Activated CD4-positive, alpha-beta T cell treated with anti-CD3 and anti-CD28 coated beads, Interleukin-10, Interleukin-2, amounts not matched to agents 100 ng/mL and 50 ng/mL, durations not matched to agents 16 hours and 8 hours (primary cell): ENCODE measurements around the gene ZPBP2.
"Not testable (repeated sequence)": the region's sequence is repeated elsewhere in the genome, so short reads cannot be mapped to it uniquely, and the experiment has no call there.

Experiments
- DNase-seq: peaks from one replicate; pipeline ENCODE4 v3.0.0-alpha.2; 2020

ZPBP2 gene

GRCh38 chr17:39855911-39856649 is 11.9 kb upstream of the ZPBP2 start:
- DNase-seq, result not testable (repeated sequence)

GRCh38 chr17:39861235-39861634 is 6.8 kb upstream of the ZPBP2 start:
- DNase-seq, result no peak

GRCh38 chr17:39863244-39863917 is 4.6 kb upstream of the ZPBP2 start:
- DNase-seq, result no peak

GRCh38 chr17:39863918-39864746 is 3.9 kb upstream of the ZPBP2 start, which contains the start of gene IKZF3:
IKZF3 (minus strand) TSS chr17:39864312; CDS start chr17:39864126, 186 bp downstream.
- DNase-seq, result peak; percentile 89

GRCh38 chr17:39866013-39866730 is 1.8 kb upstream of the ZPBP2 start:
- no peak for DNase-seq

- peak; percentile 93 for DNase-seq
These were observed 720 bp upstream of the ZPBP2 start for GRCh38 chr17:39867084-39867879.

GRCh38 chr17:39868554-39868942 is 546 bp downstream of the ZPBP2 start:
- no peak for DNase-seq

GRCh38 chr17:39870776-39871175 is 2.8 kb downstream of the ZPBP2 start:
- DNase-seq, result no peak

- no peak for DNase-seq
These were observed 3.8 kb downstream of the ZPBP2 start for GRCh38 chr17:39871801-39872200.

GRCh38 chr17:39872751-39873150 is 4.7 kb downstream of the ZPBP2 start:
- no peak for DNase-seq

GRCh38 chr17:39886102-39886501 is 18.1 kb downstream of the ZPBP2 start:
- DNase-seq, result not testable (repeated sequence)

GRCh38 chr17:39887078-39887477 is 19.1 kb downstream of the ZPBP2 start:
- DNase-seq, result no peak

- DNase-seq, result no peak
These were observed 21.2 kb downstream of the ZPBP2 start for GRCh38 chr17:39889200-39889599.

- DNase-seq, result peak; percentile 35
These were observed 26.8 kb downstream of the ZPBP2 start for GRCh38 chr17:39894681-39895376.

GRCh38 chr17:39898088-39898487 is 30.1 kb downstream of the ZPBP2 start:
- no peak for DNase-seq

- no peak for DNase-seq
These were observed 31.2 kb downstream of the ZPBP2 start for GRCh38 chr17:39899215-39899614.

- not testable (repeated sequence) for DNase-seq
These were observed 34.0 kb downstream of the ZPBP2 start for GRCh38 chr17:39902027-39902426.

- DNase-seq, result peak; percentile 71
These were observed 35.3 kb downstream of the ZPBP2 start for GRCh38 chr17:39903158-39903884.

GRCh38 chr17:39904990-39905288 is 36.9 kb downstream of the ZPBP2 start:
- DNase-seq, result no peak

GRCh38 chr17:39908789-39909352 is 40.9 kb downstream of the ZPBP2 start:
- DNase-seq, result no peak
